ENCODE measurements around the gene ABHD2.

ABHD2 gene

GRCh38 chr15:89174476-89174875 is 86.2 kb downstream of the ABHD2 start:
- Histone ChIP-seq H3K4me1 (ENCODE audit: insufficient read depth, insufficient read length) (no peaks in the 10 kb centered on the region), H3K9ac (ENCODE audit: insufficient read length, low read depth) (no peak overlapping the region), H3K9me3 (ENCODE audit: insufficient read depth, low read length) (no peaks in the 10 kb centered on the region), H3K27me3 (ENCODE audit: insufficient read depth, insufficient read length) (no peaks in the 10 kb centered on the region), H3K4me3 (ENCODE audit: insufficient read length, low read depth) (no peak overlapping the region), H3K36me3 (ENCODE audit: insufficient read depth, insufficient read length, low read length) (peaks cover 27% of the 10 kb centered on the region)
- DNase-seq (ENCODE audit: low read depth, low spot score), result no peak
- TF ChIP-seq SUZ12 (IDR thresholded peaks at IDR 0.05; ENCODE audit: extremely low read depth, insufficient read depth, insufficient read length), result no peak
- TF ChIP-seq YY1 (IDR thresholded peaks at IDR 0.05; ENCODE audit: insufficient read depth, insufficient read length), result no peak
- TF ChIP-seq ZNF274 (IDR thresholded peaks at IDR 0.05; ENCODE audit: low read depth, low read length), result no peak

DNA sequence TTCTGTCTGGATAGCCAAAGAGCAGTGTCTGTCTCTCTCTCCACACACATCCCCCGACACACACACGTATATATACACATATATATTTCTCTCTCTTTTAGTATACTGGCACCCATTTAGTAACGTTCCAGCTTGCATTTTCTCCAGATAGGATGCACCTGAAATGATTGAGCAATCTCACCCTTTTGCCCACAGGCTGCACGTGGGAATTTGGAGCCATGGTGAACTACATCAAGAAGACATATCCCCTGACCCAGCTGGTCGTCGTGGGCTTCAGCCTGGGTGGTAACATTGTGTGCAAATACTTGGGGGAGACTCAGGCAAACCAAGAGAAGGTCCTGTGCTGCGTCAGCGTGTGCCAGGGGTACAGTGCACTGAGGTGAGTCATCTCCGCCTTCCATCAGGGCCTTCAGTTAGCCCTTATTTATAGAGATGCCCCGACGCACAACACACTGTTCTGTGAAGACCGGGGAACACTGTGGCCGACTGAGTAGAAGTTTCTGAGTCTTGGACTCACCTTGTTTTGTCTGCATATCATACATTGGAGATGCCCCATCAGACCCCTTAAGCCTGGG is 87.4 kb downstream of the ABHD2 start:
- H3K9ac ChIP-seq (ENCODE audit: insufficient read length, low read depth), result no peak overlapping the region
- H3K4me3 ChIP-seq (ENCODE audit: insufficient read length, low read depth), result no peak overlapping the region
- no peaks in the 10 kb centered on the region for H3K4me1 ChIP-seq (ENCODE audit: insufficient read depth, insufficient read length)
- no peaks in the 10 kb centered on the region for H3K9me3 ChIP-seq (ENCODE audit: insufficient read depth, low read length)
- TF ChIP-seq YY1 (IDR thresholded peaks at IDR 0.05; ENCODE audit: insufficient read depth, insufficient read length) (no peak), ZNF274 (IDR thresholded peaks at IDR 0.05; ENCODE audit: low read depth, low read length) (no peak), SUZ12 (IDR thresholded peaks at IDR 0.05; ENCODE audit: extremely low read depth, insufficient read depth, insufficient read length) (no peak)
- H3K36me3 ChIP-seq (ENCODE audit: insufficient read depth, insufficient read length, low read length), result peaks cover 27% of the 10 kb centered on the region
- DNase-seq (ENCODE audit: low read depth, low spot score), result no peak
- no peaks in the 10 kb centered on the region for H3K27me3 ChIP-seq (ENCODE audit: insufficient read depth, insufficient read length)

GRCh38 chr15:89177116-89177515 is 88.9 kb downstream of the ABHD2 start:
- Histone ChIP-seq H3K4me1 (ENCODE audit: insufficient read depth, insufficient read length) (no peaks in the 10 kb centered on the region), H3K27me3 (ENCODE audit: insufficient read depth, insufficient read length) (no peaks in the 10 kb centered on the region), H3K4me3 (ENCODE audit: insufficient read length, low read depth) (no peak overlapping the region), H3K9me3 (ENCODE audit: insufficient read depth, low read length) (no peaks in the 10 kb centered on the region), H3K36me3 (ENCODE audit: insufficient read depth, insufficient read length, low read length) (peaks cover 27% of the 10 kb centered on the region), H3K9ac (ENCODE audit: insufficient read length, low read depth) (no peak overlapping the region)
- TF ChIP-seq YY1 (IDR thresholded peaks at IDR 0.05; ENCODE audit: insufficient read depth, insufficient read length), result no peak
- TF ChIP-seq ZNF274 (IDR thresholded peaks at IDR 0.05; ENCODE audit: low read depth, low read length), result no peak
- no peak for TF ChIP-seq SUZ12 (IDR thresholded peaks at IDR 0.05; ENCODE audit: extremely low read depth, insufficient read depth, insufficient read length)
- no peak for DNase-seq (ENCODE audit: low read depth, low spot score)

- H3K9me3 ChIP-seq (ENCODE audit: insufficient read depth, low read length), result no peaks in the 10 kb centered on the region
- no peak for TF ChIP-seq YY1 (IDR thresholded peaks at IDR 0.05; ENCODE audit: insufficient read depth, insufficient read length)
- no peak for TF ChIP-seq ZNF274 (IDR thresholded peaks at IDR 0.05; ENCODE audit: low read depth, low read length)
- TF ChIP-seq SUZ12 (IDR thresholded peaks at IDR 0.05; ENCODE audit: extremely low read depth, insufficient read depth, insufficient read length), result no peak
- H3K36me3 ChIP-seq (ENCODE audit: insufficient read depth, insufficient read length, low read length), result peaks cover 27% of the 10 kb centered on the region
- H3K4me3 ChIP-seq (ENCODE audit: insufficient read length, low read depth), result no peak overlapping the region
- no peak overlapping the region for H3K9ac ChIP-seq (ENCODE audit: insufficient read length, low read depth)
- no peaks in the 10 kb centered on the region for H3K27me3 ChIP-seq (ENCODE audit: insufficient read depth, insufficient read length)
- peak; percentile 65 for DNase-seq (ENCODE audit: low read depth, low spot score)
- no peaks in the 10 kb centered on the region for H3K4me1 ChIP-seq (ENCODE audit: insufficient read depth, insufficient read length)
Observed at GRCh38 chr15:89177633-89178306, 89.5 kb downstream of the ABHD2 start.

- H3K4me3 ChIP-seq (ENCODE audit: insufficient read length, low read depth), result no peak overlapping the region
- TF ChIP-seq ZNF274 (IDR thresholded peaks at IDR 0.05; ENCODE audit: low read depth, low read length), result no peak
- TF ChIP-seq YY1 (IDR thresholded peaks at IDR 0.05; ENCODE audit: insufficient read depth, insufficient read length), result no peak
- no peak for TF ChIP-seq SUZ12 (IDR thresholded peaks at IDR 0.05; ENCODE audit: extremely low read depth, insufficient read depth, insufficient read length)
- H3K9me3 ChIP-seq (ENCODE audit: insufficient read depth, low read length), result no peaks in the 10 kb centered on the region
- no peaks in the 10 kb centered on the region for H3K27me3 ChIP-seq (ENCODE audit: insufficient read depth, insufficient read length)
- H3K4me1 ChIP-seq (ENCODE audit: insufficient read depth, insufficient read length), result no peaks in the 10 kb centered on the region
- peaks cover 27% of the 10 kb centered on the region for H3K36me3 ChIP-seq (ENCODE audit: insufficient read depth, insufficient read length, low read length)
- no peak overlapping the region for H3K9ac ChIP-seq (ENCODE audit: insufficient read length, low read depth)
- DNase-seq (ENCODE audit: low read depth, low spot score), result no peak
Observed at GRCh38 chr15:89178307-89178977, 90.2 kb downstream of the ABHD2 start.

- Histone ChIP-seq H3K36me3 (ENCODE audit: insufficient read depth, insufficient read length, low read length) (peaks cover 29% of the 10 kb centered on the region), H3K4me3 (ENCODE audit: insufficient read length, low read depth) (no peak overlapping the region), H3K9ac (ENCODE audit: insufficient read length, low read depth) (no peak overlapping the region), H3K27me3 (ENCODE audit: insufficient read depth, insufficient read length) (no peaks in the 10 kb centered on the region), H3K4me1 (ENCODE audit: insufficient read depth, insufficient read length) (no peaks in the 10 kb centered on the region), H3K9me3 (ENCODE audit: insufficient read depth, low read length) (no peaks in the 10 kb centered on the region)
- DNase-seq (ENCODE audit: low read depth, low spot score), result no peak
- no peak for TF ChIP-seq SUZ12 (IDR thresholded peaks at IDR 0.05; ENCODE audit: extremely low read depth, insufficient read depth, insufficient read length)
- no peak for TF ChIP-seq YY1 (IDR thresholded peaks at IDR 0.05; ENCODE audit: insufficient read depth, insufficient read length)
- no peak for TF ChIP-seq ZNF274 (IDR thresholded peaks at IDR 0.05; ENCODE audit: low read depth, low read length)
Observed at GRCh38 chr15:89179966-89180875, 92.0 kb downstream of the ABHD2 start.

Measured in NT2/D1 (cell line).